ENCODE results near the gene SPDYE3.
"Not testable (repeated sequence)": the region's sequence is repeated elsewhere in the genome, so short reads cannot be mapped to it uniquely, and the experiment has no call there.

Gene SPDYE3

DNA sequence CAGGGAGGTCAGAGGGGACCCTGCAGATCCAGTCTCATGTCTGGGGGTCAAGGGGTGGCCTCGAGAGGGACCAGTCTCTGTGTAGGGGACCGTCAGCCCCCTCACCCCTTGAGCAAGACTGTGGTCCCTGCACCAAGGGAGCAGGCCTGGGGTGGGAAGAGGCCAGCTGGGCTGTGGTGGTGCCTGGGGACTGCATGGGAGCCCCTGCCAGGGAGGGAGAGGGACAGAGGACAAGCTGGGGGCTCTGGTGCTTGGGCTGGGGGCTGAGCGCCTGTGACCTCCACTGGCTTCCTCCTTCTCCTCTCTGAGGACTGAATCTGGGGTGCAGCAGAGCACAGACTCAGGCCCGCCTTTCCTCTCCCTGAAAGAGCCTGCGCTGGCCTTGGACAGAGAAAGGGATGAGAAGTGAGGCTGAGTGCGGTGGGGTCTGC is 49.6 kb downstream of the SPDYE3 start:
- in situ Hi-C loops (cut with HindIII; ENCODE audit: low pct_ligation_motif_present, low sequenced_read_pairs): no loop called here

DNA sequence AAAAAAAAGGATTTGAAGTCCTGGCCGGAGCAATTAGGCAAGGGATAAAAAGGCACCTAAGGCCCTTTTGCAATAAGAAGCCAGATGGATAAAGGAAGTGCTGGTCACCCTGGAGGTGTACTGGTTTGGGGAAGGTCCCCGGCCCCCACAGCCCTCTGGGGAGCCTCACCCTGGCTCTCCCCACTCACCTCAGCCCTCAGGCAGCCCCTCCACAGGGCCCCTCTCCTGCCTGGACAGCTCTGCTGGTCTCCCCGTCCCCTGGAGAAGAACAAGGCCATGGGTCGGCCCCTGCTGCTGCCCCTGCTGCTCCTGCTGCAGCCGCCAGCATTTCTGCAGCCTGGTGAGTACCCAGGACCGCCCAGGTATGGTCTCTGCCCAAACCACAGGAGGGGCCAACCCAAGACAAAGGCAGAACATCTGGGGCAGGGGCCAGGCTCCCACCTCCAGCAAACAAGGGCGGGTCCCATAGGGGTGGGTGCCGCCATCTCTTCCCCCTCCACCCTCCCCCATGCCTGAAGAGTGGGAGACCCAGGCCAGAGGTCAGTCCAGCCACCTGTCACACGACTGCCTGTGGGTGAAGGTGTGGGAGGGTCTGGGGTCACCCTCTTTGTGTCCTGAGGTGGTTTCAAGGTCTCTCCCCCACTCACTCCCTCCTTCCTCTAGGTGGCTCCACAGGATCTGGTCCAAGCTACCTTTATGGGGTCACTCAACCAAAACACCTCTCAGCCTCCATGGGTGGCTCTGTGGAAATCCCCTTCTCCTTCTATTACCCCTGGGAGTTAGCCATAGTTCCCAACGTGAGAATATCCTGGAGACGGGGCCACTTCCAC is 50.7 kb downstream of the SPDYE3 start, which contains the start of gene PILRB:
Gene PILRB, plus strand, starts transcription at position 91 of the 830 bp plus-strand sequence. Its CDS starts 186 bp downstream, at position 277.
- H3K27me3 ChIP-seq (replicated peaks): no peaks in the 10 kb centered on the region
- no peak within 1 kb of the TSS for H3K4me3 ChIP-seq (ENCODE audit: low read depth, low read length)
- peaks cover 88% of the 10 kb centered on the region for H3K36me3 ChIP-seq (replicated peaks)
- TF ChIP-seq, protein P1, sequence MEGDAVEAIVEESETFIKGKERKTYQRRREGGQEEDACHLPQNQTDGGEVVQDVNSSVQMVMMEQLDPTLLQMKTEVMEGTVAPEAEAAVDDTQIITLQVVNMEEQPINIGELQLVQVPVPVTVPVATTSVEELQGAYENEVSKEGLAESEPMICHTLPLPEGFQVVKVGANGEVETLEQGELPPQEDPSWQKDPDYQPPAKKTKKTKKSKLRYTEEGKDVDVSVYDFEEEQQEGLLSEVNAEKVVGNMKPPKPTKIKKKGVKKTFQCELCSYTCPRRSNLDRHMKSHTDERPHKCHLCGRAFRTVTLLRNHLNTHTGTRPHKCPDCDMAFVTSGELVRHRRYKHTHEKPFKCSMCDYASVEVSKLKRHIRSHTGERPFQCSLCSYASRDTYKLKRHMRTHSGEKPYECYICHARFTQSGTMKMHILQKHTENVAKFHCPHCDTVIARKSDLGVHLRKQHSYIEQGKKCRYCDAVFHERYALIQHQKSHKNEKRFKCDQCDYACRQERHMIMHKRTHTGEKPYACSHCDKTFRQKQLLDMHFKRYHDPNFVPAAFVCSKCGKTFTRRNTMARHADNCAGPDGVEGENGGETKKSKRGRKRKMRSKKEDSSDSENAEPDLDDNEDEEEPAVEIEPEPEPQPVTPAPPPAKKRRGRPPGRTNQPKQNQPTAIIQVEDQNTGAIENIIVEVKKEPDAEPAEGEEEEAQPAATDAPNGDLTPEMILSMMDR (IDR thresholded peaks at IDR 0.05; ENCODE audit: low read depth, low read length, missing control alignments): peak; percentile 15
- no peak for DNase-seq
- in situ Hi-C loops (cut with HindIII; ENCODE audit: low pct_ligation_motif_present, low sequenced_read_pairs): no loop called here
- no peak within 1 kb of the TSS for H3K27ac ChIP-seq

More for the DNA sequence above, 49.6 kb downstream of the SPDYE3 start:
- no peak overlapping the region for H3K4me3 ChIP-seq (ENCODE audit: low read depth, low read length)
- H3K27me3 ChIP-seq (replicated peaks): no peaks in the 10 kb centered on the region
- H3K36me3 ChIP-seq (replicated peaks): peaks cover 88% of the 10 kb centered on the region
- H3K27ac ChIP-seq: no peak overlapping the region
- no peak for DNase-seq
- TF ChIP-seq, protein P1 (IDR thresholded peaks at IDR 0.05; ENCODE audit: low read depth, low read length, missing control alignments): no peak

DNA sequence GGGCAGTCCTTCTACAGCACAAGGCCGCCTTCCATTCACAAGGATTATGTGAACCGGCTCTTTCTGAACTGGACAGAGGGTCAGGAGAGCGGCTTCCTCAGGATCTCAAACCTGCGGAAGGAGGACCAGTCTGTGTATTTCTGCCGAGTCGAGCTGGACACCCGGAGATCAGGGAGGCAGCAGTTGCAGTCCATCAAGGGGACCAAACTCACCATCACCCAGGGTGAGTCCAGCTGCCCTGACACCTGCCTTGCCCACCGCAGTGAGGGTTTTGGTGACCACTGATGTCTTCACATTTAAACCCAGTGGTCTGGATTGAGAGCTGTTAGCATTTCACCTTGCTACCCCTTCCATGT is 51.3 kb downstream of the SPDYE3 start:
- H3K36me3 ChIP-seq (replicated peaks): peaks cover 85% of the 10 kb centered on the region
- in situ Hi-C loops (cut with HindIII; ENCODE audit: low pct_ligation_motif_present, low sequenced_read_pairs): no loop called here
- no peak overlapping the region for H3K27ac ChIP-seq

DNA sequence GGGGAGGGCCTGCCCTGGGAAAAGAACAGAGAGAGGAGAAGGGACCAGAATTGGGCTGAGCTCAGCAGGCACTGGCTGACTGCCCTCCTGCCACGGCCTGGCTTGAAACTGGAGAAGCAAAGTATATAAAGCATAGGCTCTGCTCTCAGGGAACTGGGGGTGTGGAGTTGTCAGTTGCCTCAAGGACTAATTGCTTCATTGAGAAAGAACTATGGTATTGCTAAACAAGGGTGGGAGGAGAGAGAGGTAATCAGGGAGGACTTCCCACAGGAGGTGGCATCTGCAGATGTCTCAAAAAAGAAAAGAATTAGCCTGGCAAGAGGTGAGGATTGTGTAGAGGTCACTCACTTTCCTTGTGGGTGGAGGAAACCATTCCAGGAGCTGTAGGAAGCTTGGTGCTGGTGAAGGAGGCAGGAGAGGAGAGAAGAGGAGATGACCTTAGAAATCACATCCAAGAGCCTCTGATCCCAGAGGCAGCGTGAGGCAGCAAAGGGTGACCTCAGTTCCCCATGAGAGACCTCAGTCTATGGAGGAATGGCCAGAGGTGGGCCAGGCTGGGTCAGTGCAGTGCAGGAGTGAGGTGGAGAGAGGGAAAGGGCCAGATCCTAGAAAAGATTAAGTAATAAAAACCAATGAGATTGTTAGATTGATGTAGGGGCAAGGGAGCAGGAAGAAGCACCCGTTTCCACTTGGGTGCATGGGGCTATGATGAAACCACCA is 52.8 kb downstream of the SPDYE3 start:
- Histone ChIP-seq H3K36me3 (replicated peaks) (peaks cover 72% of the 10 kb centered on the region), H3K27me3 (replicated peaks) (no peaks in the 10 kb centered on the region), H3K27ac (no peak overlapping the region), H3K4me3 (ENCODE audit: low read depth, low read length) (no peak overlapping the region)
- no peak for DNase-seq
- TF ChIP-seq, protein P1 (IDR thresholded peaks at IDR 0.05; ENCODE audit: low read depth, low read length, missing control alignments): no peak
- in situ Hi-C loops (cut with HindIII; ENCODE audit: low pct_ligation_motif_present, low sequenced_read_pairs): no loop called here

More for the DNA sequence above, 51.3 kb downstream of the SPDYE3 start:
- no peak overlapping the region for H3K4me3 ChIP-seq (ENCODE audit: low read depth, low read length)
- DNase-seq: no peak
- H3K27me3 ChIP-seq (replicated peaks): no peaks in the 10 kb centered on the region
- TF ChIP-seq, protein P1 (IDR thresholded peaks at IDR 0.05; ENCODE audit: low read depth, low read length, missing control alignments): no peak

DNA sequence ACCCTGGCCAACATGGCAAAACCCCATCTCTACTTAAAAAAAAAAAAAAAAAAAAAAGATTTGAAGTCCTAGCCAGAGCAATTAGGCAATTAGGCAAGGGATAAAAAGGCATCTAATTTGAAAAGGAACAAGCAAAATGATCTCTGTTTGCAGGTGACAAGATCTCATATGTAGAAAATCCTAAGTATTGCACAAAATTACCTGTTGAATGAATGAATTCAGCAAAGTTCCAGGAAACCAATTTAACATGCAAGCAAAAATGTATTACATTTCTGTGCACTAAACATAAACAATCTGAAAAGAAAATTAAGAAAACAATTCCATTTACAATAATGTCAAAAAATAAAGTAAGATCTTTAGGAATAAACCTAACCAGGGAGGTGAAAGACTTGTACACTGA is 55.6 kb downstream of the SPDYE3 start:
- no peak for DNase-seq
- TF ChIP-seq, protein P1 (IDR thresholded peaks at IDR 0.05; ENCODE audit: low read depth, low read length, missing control alignments): no peak
- H3K36me3 ChIP-seq (replicated peaks): peaks cover 51% of the 10 kb centered on the region
- no peak overlapping the region for H3K4me3 ChIP-seq (ENCODE audit: low read depth, low read length)
- H3K27me3 ChIP-seq (replicated peaks): no peaks in the 10 kb centered on the region
- no peak overlapping the region for H3K27ac ChIP-seq
- in situ Hi-C loops (cut with HindIII; ENCODE audit: low pct_ligation_motif_present, low sequenced_read_pairs): no loop called here

DNA sequence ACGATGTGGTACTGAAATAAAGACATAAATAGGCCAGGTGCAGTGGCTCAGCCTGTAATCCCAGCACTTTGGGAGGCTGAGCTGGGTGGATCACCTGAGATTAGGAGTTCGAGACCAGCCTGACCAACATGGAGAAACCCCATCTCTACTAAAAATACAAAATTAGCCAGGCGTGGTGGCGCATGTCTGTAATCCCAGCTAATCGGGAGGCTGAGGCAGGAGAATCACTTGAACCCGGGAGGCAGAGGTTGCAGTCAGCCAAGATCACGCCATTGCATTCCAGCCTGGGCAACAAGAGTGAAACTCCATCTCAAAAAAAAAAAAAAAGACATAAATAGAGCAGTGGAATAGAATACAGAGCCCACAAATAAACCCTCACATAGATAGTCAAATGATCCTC is 56.3 kb downstream of the SPDYE3 start:
- peaks cover 44% of the 10 kb centered on the region for H3K36me3 ChIP-seq (replicated peaks)
- H3K27ac ChIP-seq; in situ Hi-C loops (cut with HindIII; ENCODE audit: low pct_ligation_motif_present, low sequenced_read_pairs); DNase-seq; H3K27me3 ChIP-seq (replicated peaks); H3K4me3 ChIP-seq (ENCODE audit: low read depth, low read length): not testable (repeated sequence)
